Activated T-cell treated with anti-CD3 and anti-CD28 coated beads, Interleukin-2, amount 50 U/mL, for 4 hours (primary cell): ENCODE measurements around the gene ZNF433. TPM values are rescaled to one million over a fixed set of nuclear protein-coding genes. Genes with fewer than 3 reads are reported as not detected.
"Not testable (repeated sequence)": the region's sequence is repeated elsewhere in the genome, so short reads cannot be mapped to it uniquely, and the experiment has no call there.

Experiments used
- ATAC-seq, 2 donors: fragments of 200-7000 bp; cut with Tn5 transposase; one replicate each; pipeline ENCODE4 v1.10.0; 2021
- DNase-seq: peaks from one replicate; pipeline ENCODE4 v3.0.0-alpha.2; 2020
- H3K27me3 Mint-ChIP-seq: one replicate; pipeline ENCODE4 v1.8.0; 2021; ENCODE audit warnings: low read depth, mixed read lengths
- H3K36me3 Mint-ChIP-seq: one replicate; pipeline ENCODE4 v1.8.0; 2022; ENCODE audit warnings: mixed read lengths; ENCODE audit not compliant: insufficient read depth
- H3K4me1 Mint-ChIP-seq: one replicate; pipeline ENCODE4 v1.8.0; 2021; ENCODE audit warnings: low read depth, mixed read lengths
- H3K4me3 Mint-ChIP-seq: one replicate; pipeline ENCODE4 v1.8.0; 2021; ENCODE audit warnings: mild to moderate bottlenecking, moderate library complexity, mixed read lengths
- H3K9me3 Mint-ChIP-seq: one replicate; pipeline ENCODE4 v1.8.0; 2021; ENCODE audit warnings: mixed read lengths
- total RNA-seq, 3 donors: library from RNA; stranded (reverse); gene quantifications; one replicate each; pipeline ENCODE4 v1.2.1, GENCODE V29; 2021

The ZNF433 gene
- total RNA-seq, 3 donors from 2014 or later = 0.16 to 0.57 (median 0.51) TPM

DNA sequence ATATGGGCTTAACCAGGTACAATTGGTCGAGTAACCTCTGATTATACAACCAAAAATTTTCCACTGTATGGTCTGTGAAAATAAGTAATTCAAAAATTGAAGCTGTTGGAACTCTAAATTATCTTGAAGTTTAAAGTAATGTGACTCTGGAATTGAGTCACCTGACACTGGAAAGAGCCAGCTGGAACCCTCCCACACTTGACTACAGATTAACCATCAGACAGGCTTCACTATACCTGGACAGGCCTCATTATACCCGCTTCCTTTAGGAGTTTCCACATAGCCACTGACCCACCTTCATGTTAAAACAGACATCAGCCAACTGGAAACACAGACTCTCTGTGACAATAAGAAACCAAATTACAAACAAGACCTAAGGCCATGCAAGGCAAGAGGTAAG is 1.3 kb downstream of the ZNF433 start:
- Mint-ChIP-seq H3K27me3 (peaks cover 6% of the 10 kb centered on the region), H3K36me3 (no peaks in the 10 kb centered on the region), H3K9me3 (no peaks in the 10 kb centered on the region), H3K4me1 (peaks cover 10% of the 10 kb centered on the region), H3K4me3 (peak overlapping the region; percentile 49)
- no peak for DNase-seq
- no peak for ATAC-seq

DNA sequence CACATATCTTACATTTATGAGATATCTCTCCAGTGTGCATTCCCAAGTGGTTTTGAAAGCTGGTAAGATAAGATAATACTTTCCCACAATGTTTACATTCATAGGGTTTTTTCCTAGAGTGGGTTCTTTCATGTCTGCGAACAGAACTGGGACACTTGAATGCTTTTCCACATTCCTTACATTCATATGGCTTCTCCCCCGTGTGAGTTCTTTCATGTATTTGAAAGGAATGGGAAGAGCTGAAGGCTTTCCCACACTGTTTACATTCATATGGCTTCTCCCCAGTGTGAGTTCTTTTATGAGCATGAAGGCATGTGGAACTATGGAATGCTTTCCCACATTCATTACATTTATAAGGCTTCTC is 19.7 kb downstream of the ZNF433 start:
- DNase-seq (no peak), ATAC-seq (no peak)
- no peak overlapping the region for H3K4me3 Mint-ChIP-seq
- peaks cover 38% of the 10 kb centered on the region for H3K9me3 Mint-ChIP-seq
- peaks cover 53% of the 10 kb centered on the region for H3K36me3 Mint-ChIP-seq
- H3K27me3 Mint-ChIP-seq = no peaks in the 10 kb centered on the region
- H3K4me1 Mint-ChIP-seq = no peaks in the 10 kb centered on the region

DNA sequence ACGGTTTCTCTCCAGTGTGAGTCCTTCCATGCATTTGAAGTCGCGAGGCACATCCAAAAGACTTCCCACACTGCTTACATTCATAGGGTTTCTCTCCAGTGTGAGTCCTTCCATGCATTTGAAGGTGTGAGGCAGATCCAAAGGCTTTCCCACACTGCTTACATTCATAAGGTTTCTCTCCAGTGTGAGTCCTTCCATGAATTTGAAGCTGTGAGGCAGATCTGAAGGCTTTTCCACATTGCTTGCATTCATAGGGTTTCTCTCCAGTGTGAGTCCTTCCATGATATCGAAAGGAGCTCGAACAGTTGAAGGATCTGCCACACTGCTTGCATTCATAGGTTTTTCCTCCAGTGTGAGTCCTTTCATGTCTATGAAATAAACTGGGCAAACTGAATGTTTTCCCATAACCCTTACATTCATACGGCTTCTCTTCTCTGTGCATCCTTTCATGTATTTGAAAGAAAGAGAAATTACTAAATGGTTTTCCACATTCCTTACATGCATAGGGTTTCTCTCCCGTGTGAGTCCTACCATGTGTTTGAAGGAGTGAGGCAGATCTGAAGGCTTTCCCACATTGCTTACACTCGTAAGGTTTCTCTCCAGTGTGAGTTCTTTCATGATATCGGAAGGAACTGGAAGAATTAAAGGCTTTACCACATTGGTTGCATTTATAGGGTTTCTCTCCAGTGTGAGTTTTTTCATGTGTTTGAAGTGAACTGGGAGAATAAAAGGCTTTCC is 20.3 kb downstream of the ZNF433 start:
- DNase-seq (no peak), ATAC-seq (no peak)
- H3K9me3 Mint-ChIP-seq = peaks cover 38% of the 10 kb centered on the region
- no peaks in the 10 kb centered on the region for H3K4me1 Mint-ChIP-seq
- peaks cover 56% of the 10 kb centered on the region for H3K36me3 Mint-ChIP-seq
- no peaks in the 10 kb centered on the region for H3K27me3 Mint-ChIP-seq
- no peak overlapping the region for H3K4me3 Mint-ChIP-seq

DNA sequence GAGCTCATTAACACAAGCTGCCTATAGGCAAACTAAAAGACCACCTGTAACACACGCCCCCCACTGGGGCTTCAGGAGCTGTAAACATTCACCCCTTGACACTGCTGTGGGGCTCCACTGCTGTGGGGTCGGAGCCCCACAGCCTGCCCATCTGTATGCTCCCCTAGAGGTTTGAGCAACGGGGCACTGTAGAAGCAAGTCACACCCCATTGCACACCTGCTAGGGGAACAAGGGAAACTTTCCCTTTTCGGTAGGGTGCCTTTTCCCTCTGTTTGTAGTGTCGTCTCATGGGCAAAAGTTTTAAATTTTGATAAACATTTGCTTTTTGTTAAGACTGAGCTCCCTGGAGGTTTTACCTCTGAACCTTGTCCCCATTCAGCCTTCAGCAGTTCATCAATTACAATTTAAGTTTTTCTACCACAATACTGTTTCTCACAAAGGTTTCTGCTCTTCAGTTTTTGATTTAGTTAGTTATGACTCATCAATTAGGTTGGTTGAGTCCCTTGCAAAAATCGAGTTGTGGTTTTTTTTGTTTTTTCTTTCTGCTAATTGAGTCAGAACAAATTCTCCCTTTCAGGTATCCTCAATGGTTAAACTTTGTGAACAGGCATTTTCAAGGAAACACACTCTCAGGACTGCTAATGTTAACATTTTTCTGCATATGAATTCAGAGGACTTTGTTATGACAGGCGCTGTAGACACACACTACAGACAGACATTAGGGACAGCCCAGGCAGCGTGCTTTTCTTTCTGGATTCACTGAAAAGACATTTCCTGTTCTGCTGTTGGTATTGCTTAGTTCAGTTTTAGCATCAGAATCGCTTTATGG is 35.1 kb downstream of the ZNF433 start:
- no peak overlapping the region for H3K4me3 Mint-ChIP-seq
- H3K36me3 Mint-ChIP-seq = peaks cover 14% of the 10 kb centered on the region
- no peaks in the 10 kb centered on the region for H3K27me3 Mint-ChIP-seq
- no peak for DNase-seq
- H3K9me3 Mint-ChIP-seq = no peaks in the 10 kb centered on the region
- peaks cover 24% of the 10 kb centered on the region for H3K4me1 Mint-ChIP-seq
- ATAC-seq = peak; percentile 89 to 93

DNA sequence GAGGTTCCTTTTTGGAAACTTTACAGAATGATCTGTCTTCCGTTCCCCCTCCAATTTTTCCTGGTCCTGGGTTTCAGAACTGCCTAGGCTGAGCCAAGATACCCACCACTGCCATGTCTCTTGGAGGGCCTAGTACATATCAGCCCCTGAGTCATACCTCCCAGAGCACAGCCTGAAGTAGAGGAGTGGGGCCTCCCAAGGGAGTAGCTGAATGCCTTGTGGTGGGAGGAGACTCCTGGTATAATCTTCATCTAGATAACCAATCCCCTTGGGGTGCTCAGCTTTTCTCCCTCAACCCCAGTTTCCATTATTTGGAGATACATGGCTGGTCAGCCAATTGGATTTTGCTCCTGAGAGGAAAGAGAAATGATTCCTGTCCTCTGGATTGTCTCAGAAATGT is 40.3 kb downstream of the ZNF433 start:
- H3K36me3 Mint-ChIP-seq = peaks cover 16% of the 10 kb centered on the region
- peaks cover 39% of the 10 kb centered on the region for H3K4me1 Mint-ChIP-seq
- H3K27me3 Mint-ChIP-seq = no peaks in the 10 kb centered on the region
- ATAC-seq (no peak), DNase-seq (no peak)
- H3K4me3 Mint-ChIP-seq = no peak overlapping the region
- H3K9me3 Mint-ChIP-seq = no peaks in the 10 kb centered on the region

DNA sequence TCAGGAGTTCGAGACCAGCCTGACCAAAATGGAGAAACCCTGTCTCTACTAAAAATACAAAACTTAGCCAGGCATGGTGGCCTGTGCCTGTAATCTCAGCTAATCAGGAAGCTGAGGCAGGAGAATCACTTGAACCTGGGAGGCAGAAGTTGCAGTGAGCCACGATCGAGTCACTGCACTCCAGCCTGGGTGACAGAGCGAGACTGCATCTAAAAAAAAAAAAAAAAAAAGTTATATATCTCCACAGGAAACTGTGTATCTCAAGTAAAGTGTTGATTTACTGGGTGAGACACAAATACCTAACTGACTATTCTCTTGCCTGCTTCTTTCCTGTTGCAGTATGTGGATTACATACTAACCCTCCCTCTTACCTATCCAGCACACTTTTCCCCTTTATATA is 43.6 kb downstream of the ZNF433 start:
- H3K36me3 Mint-ChIP-seq, H3K4me3 Mint-ChIP-seq, ATAC-seq, H3K9me3 Mint-ChIP-seq, H3K27me3 Mint-ChIP-seq, DNase-seq: not testable (repeated sequence)
- peaks cover 29% of the 10 kb centered on the region for H3K4me1 Mint-ChIP-seq

DNA sequence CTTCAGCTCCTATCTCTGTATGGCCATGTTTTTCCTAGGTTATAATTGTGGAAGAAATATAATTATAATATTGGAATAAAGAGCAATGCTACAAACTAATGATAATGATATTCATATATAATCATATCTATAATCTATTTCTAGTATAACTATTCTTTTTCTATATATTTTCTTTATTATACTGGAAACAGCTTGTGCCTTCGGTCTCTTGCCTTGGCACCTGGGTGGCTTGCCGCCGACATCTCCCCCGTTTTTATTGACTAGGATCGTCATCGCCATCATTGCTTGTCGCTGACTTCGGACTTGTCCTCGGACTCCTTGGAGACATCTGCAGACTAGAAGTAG is 46.4 kb downstream of the ZNF433 start:
- H3K9me3 Mint-ChIP-seq = no peaks in the 10 kb centered on the region
- H3K4me3 Mint-ChIP-seq = peak overlapping the region; percentile 99
- no peaks in the 10 kb centered on the region for H3K27me3 Mint-ChIP-seq
- no peak for ATAC-seq
- H3K4me1 Mint-ChIP-seq = peaks cover 27% of the 10 kb centered on the region
- no peak for DNase-seq
- H3K36me3 Mint-ChIP-seq = no peaks in the 10 kb centered on the region

DNA sequence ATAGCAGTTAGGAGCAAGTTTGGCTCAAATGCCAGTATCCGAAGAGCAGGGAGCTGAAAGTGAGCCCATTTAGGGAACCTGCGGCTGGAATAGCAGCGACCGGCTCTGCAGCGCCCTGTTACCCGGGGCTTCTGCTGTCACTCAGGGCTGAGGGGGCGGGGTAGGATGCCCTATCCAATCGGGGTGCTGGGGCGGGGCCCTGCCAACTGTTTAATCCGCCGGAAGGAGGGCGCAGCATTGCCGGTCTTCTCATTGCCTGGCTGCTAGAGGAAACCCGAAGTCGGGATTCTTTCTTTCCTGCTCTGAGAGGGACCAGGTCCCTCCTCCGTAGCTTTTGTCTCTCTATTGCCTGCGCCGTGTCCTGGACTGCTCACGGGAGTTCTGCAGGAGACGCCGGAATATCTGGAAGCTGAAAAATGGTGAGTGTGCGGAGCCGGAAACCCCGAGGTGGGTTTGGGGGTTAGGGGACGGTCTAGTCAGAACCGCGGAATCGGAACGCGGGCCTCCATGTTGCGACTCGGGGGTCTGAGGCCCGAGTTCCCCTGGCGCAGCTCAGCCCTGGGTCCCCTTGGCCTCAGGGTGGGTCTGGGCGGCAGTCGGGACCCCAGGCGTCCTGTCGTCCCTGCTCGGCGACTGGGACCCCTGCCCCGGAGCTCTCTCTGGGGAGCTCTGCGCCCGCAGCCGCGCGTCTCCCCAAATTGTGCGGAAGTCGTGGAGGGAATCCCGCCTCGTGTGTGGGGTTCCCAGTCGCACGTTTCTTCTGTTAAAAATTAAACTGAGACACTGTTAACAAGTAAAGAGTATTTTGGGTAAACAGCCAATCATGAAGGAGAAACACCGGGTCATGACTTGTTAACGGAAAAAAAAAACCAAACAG is 47.8 kb downstream of the ZNF433 start:
- Mint-ChIP-seq H3K36me3 (no peaks in the 10 kb centered on the region), H3K4me3 (peak overlapping the region; percentile 99), H3K4me1 (peaks cover 17% of the 10 kb centered on the region), H3K9me3 (no peaks in the 10 kb centered on the region), H3K27me3 (no peaks in the 10 kb centered on the region)
- ATAC-seq (peak; percentile 97), DNase-seq (peak; percentile 87)

DNA sequence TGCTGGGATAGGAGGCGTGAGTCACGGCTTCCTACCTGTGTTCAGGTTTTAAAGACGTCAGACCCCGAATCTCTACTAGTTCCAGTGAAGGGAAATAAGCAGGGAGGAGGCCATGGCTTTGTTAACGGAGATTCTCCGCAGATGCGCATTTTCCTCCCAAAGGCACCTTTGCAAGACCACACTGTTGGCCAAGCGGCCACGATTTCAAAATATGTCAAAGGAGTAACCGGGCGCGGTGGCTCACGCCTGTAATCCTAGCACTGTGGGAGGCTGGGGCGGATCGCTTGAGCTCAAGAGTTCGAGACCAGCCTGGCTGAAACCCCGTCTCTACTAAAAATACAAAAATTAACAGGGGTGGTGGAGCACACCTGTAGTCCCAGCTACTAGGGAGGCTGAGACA is 48.7 kb downstream of the ZNF433 start:
- Mint-ChIP-seq H3K4me1 (peaks cover 12% of the 10 kb centered on the region), H3K4me3 (peak overlapping the region; percentile 99), H3K27me3 (no peaks in the 10 kb centered on the region), H3K9me3 (no peaks in the 10 kb centered on the region), H3K36me3 (no peaks in the 10 kb centered on the region)
- DNase-seq = no peak
- ATAC-seq = no peak

DNA sequence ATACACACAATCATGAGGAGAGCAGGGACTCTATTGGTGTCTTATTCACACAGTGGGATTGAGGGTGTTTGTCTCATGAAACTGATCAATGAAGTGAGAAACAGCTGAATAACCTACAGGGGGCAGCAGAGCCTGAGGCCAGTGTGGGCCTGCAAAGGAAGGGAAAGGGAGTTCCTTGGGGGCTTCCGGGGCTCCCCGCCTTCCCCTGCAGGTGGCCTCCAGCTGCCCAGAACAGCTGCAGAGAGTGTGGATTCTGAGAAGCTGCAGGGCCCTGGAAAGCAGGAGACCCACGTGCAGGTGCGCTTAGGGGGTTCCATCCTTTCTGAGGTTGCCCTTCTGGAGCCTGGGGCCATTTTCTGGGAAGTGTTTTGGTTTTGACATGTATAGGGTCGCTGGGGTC is 50.5 kb downstream of the ZNF433 start:
- H3K27me3 Mint-ChIP-seq = no peaks in the 10 kb centered on the region
- DNase-seq = no peak
- peaks cover 2% of the 10 kb centered on the region for H3K36me3 Mint-ChIP-seq
- ATAC-seq = no peak
- no peak overlapping the region for H3K4me3 Mint-ChIP-seq
- H3K9me3 Mint-ChIP-seq = peaks cover 5% of the 10 kb centered on the region
- peaks cover 5% of the 10 kb centered on the region for H3K4me1 Mint-ChIP-seq

DNA sequence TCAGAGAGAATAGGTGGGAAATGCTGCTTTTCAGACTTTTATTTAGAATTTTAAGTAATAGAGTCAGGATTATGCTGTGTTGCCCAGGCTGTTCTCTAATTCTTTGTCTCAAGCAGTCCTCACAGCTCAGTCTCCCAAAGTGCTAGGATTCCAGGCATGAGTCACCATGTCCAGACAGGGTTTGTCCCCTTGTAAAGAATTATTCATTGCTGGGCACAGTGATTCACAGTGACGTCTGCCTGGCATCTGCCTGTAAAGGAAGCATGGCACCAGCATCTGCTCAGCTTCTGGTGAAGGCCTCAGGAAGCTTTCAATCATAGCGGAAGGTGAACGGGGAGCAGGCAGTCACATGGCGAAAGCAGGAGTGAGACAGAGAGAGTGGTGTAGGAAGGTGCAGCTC is 53.0 kb downstream of the ZNF433 start:
- DNase-seq (no peak), ATAC-seq (no peak)
- H3K27me3 Mint-ChIP-seq = no peaks in the 10 kb centered on the region
- H3K9me3 Mint-ChIP-seq = peaks cover 28% of the 10 kb centered on the region
- peaks cover 5% of the 10 kb centered on the region for H3K4me1 Mint-ChIP-seq
- no peak overlapping the region for H3K4me3 Mint-ChIP-seq
- H3K36me3 Mint-ChIP-seq = peaks cover 23% of the 10 kb centered on the region

DNA sequence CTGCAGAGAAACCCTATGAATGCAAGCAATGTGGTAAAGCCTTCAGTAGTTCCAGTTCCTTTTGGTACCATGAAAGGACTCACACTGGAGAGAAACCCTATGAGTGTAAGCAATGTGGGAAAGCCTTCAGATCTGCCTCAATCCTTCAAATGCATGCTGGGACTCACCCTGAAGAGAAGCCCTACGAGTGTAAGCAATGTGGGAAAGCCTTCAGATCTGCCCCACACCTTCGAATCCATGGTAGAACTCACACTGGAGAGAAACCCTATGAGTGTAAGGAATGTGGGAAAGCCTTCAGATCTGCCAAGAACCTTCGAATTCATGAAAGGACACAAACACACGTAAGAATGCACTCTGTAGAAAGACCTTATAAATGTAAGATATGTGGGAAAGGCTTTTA is 56.0 kb downstream of the ZNF433 start:
- no peak for ATAC-seq
- Mint-ChIP-seq H3K9me3 (peaks cover 36% of the 10 kb centered on the region), H3K4me3 (no peak overlapping the region), H3K27me3 (no peaks in the 10 kb centered on the region), H3K4me1 (no peaks in the 10 kb centered on the region), H3K36me3 (peaks cover 38% of the 10 kb centered on the region)
- DNase-seq = no peak

DNA sequence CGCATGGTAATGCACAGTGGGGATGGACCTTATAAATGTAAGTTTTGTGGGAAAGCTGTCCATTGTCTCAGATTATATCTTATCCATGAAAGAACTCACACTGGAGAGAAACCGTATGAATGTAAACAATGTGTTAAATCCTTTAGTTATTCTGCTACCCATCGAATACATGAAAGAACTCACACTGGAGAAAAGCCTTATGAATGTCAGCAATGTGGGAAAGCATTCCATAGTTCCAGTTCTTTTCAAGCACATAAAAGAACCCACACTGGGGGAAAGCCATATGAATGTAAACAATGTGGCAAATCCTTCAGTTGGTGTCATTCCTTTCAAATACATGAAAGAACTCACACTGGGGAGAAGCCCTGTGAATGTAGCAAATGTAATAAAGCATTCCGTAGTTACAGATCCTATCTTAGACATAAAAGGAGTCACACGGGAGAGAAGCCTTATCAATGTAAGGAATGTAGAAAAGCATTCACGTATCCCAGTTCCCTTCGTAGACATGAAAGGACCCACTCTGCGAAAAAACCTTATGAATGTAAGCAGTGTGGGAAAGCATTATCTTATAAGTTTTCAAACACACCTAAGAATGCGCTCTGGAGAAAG is 56.9 kb downstream of the ZNF433 start:
- no peaks in the 10 kb centered on the region for H3K27me3 Mint-ChIP-seq
- peaks cover 36% of the 10 kb centered on the region for H3K9me3 Mint-ChIP-seq
- no peak overlapping the region for H3K4me3 Mint-ChIP-seq
- DNase-seq (no peak), ATAC-seq (no peak)
- peaks cover 38% of the 10 kb centered on the region for H3K36me3 Mint-ChIP-seq
- no peaks in the 10 kb centered on the region for H3K4me1 Mint-ChIP-seq
